Esophagus mucosa (tissue), 1 donor: ENCODE results near the gene OPRL1. TPM values are rescaled to one million over a fixed set of nuclear protein-coding genes. Genes with fewer than 3 reads are reported as not detected.

ENCODE experiments used
- ATAC-seq: fragments of 200-7000 bp; cut with Tn5 transposase; one replicate; pipeline ENCODE4 v1.9.1; 2020
- total RNA-seq: library from RNA; stranded (reverse); gene quantifications from one replicate; pipeline ENCODE4 v1.2.4, GENCODE V29; 2023
- donor health status: DM: yes; HTN: yes; CAD: no.

The OPRL1 gene
- total RNA-seq, 1 donor from 2014 or later, result 0.12 TPM

DNA sequence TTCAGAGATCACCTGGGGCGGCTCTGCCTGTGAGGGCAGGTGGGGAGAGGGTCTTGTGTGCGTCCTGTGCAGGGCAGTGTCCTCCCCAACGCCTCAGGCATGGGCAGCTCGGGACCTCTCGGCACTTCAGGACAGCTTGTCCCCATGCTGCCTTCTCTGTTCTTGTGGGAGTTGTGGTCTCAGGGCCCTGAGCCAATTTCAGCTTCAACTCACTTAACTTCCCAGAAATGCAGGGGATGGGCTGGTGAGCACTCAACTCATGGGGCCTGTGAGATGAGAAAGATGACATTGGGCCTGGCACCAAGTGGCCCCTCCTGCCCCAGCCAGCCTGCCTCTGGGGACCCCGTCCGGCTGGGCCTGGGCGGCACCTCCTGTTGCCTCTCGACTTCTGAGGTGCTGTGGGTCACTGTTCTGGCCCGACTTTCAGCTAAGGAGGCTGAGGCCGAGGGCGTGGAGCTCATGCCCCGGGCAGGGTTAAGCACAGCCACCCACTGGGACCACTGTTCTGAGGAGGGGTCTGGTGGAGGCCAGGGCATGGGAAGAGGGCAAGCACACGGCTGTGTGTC is 7.3 kb upstream of the OPRL1 start:
- ATAC-seq, result no peak

DNA sequence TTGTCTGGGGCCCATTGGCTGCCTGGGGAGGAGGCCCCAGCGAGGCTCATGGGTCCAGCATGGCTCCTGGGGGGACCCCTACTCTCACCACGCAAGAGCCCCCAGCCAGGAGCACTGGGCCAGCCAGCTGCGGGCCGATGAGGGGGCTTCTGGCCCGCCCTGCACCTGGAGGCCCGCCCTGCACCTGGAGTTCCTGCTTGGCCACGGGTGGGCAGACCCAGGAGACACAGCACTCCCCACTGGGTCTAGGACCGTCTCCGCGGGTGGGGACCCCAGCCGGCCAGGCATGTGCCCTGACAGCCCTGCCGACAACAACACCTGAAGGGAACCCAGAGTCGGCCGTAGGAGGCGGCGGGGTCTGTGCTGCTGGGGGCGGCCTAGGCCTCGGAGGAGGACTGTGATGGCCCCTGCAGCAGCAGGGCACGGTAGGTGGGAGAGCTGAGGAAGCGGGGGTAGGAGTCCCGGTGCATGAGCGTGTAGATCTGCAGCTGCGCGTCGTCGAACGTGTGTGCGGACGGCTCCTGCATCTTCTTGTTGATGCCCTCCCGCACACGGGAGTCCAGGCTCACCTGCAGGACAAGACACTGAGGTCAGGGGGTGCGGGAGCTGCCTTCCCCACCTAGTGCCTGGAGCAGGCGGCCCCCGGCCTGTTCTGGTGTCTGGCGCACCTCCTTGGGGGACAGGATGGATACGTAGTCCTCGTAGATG is 6.3 kb upstream of the OPRL1 start:
- no peak for ATAC-seq

DNA sequence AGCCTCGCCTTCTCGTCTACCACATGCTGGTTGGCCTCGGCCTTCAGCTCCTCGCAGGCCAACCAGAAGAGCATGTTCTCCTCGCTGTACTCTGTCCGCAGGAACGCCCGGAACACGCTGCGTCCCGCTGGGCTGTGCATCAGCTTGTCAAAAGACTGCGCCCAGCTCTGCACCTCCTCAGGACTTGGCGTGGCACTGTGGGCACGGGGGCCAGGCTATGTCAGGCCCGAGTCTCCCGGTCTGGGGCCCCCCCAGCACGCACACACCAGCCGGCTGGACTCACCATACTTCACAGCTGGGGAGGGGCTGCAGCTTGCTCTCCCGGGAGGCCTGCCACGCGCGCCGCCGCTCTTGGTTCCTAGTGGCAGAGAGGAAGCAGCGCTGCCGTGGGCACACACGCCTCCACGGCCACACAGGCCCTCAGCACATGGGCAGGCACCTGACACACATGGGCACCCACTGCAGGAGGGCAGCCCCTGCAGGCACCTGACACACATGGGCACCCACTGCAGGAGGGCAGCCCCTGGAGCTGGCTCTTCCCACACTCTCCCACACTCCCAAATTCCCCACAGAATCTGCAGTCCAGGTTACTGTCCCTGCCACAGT is 5.6 kb upstream of the OPRL1 start:
- ATAC-seq, result peak; percentile 11

DNA sequence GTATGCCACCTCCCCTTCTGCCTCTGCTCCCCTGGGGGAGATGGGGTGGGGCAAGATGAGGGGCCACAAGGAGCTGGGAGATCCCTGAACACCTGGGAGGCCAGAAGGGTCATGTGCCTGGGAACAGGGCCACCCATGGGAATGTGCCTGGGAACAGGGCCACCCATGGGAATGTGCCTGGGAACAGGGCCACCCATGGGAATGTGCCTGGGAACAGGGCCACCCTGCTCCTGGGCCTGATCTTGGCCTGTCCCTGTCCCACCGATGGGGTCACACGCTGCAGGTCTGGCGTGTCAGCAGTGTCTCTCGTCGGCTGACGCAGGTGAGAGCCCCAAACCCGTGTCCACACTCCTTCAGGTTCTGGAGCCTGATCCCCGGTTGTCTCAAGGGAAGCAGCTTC is 4.9 kb upstream of the OPRL1 start:
- no peak for ATAC-seq

DNA sequence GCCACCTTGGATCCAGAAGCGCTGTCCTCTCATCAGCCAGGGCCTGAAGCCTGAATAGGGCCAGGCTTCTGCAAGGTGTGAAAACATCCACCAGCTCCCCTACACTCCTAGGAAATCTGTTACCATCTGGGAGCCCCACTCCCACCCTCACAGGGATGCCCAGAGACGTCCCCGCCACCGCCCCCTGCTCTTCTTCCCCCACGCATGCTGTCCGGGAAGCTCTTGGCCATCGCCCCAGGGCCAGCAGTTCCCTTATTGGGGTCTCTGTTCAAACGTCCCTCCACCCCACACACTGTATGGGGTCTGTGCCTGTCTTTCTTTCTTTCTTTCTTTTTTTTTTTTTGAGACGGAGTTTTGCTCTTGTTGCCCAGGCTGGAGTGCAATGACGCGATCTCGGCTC is 4.3 kb upstream of the OPRL1 start:
- no peak for ATAC-seq

DNA sequence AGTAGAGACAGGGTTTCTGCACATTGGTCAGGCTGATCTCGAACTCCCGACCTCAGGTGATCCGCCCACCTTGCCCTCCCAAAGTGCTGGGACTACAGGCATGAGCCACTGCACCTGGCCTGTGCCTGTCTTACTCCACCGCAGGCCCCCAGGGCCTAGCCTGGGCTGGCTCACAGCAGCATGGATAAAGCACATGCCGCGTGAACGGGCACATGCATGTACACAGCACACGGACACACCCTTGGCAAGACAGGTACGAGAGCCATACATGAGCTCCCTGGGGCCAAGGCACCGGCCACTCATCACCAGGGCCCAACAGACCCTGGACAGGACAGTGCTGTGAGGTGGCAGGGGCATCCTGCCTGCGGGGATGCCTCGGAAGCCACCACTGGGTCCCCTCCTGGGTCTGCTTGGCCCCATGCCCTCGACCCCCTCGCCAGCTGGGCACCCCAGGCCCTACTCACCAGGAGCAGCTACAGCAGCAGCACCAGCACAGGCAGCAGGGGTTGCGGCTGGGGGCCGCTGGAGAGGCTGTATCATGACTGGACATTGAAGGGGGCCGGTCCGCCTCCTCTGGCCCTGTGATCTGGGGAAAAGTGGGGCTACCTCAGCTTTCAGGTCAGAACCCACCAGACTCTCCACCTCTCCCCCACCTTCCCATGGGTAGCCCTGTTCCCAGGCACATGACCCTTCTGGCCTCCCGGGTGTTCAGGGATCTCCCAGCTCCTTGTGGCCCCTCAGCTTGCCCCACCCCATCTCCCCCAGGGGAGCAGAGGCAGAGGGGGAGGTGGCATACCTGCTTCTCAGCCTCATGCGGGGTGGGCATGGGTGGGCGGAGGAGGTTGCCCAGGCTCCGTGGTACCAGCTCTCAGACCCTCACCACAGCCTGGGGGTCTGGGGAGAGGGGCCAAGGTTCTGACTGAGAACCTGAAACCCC is 3.6 kb upstream of the OPRL1 start:
- no peak for ATAC-seq

DNA sequence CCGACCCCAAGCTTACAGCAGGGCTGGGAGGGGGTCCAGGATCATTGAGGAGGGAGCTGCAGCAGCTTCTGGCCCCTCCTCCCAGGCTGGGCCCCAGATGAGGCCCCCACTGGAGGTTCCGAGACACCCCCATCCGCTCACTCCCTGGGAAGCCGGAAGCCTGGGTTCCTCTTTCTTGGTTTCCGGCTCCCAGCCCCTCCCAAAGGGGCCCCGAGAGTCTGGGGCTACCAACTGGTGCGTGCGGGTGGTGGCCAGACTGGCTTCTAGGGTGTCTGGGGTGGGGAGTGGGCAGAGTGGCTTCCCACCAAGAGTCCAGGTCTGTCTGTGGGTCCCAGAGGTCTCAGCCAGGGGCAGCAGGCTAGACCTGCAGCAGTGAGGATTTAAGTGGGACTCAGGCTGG is 2.8 kb upstream of the OPRL1 start:
- ATAC-seq, result peak; percentile 1

DNA sequence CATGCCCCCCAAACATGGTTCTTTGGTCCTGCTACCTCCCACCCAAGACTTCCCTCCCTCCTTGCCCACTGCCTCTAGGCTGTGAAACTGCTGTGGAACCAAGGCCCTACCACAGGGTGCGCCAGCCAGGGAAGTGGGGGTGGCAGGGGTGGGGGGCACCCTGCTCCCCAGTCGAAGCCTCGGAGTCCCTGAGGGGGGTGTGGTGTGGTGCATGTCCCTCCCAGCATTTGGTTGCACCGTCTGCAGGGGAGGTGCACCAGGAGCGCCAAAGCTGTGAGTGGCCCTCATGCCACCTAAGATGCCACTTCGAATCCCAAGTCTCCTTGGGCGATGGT is 2.4 kb upstream of the OPRL1 start:
- ATAC-seq, result no peak

DNA sequence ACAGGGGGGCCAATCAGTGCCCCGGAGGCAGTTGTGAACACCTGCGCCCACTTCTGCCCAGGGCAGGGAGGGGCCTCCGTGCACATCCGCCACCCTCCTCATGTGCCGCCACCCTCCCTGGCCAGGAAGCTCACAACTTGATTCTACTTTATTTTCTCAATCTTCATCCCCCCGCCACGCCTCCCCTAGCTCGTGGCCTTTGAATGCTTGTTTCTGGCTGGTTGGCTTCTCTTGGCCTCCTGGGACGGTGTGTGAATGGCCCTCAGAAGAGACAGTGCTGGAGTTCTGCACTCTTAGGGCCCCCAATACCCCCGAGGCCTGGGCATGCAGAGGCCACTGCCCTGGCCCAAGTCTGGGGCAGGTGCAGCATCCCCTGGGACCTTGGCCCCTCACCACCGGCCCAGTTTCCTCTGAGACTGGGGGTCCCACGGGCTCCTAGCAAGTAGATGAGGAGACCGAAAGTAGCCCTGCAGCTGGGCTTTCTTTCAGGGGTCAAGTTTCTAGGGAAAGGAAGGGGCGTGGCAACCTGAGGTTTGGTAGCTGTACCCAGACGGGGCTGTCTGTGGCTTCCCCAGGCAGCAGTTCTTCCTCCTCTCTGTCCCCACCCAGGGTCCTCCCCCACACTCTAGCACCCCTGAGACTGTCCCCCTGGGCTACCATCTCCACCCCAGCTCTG is 1.9 kb upstream of the OPRL1 start:
- ATAC-seq, result peak; percentile 15

DNA sequence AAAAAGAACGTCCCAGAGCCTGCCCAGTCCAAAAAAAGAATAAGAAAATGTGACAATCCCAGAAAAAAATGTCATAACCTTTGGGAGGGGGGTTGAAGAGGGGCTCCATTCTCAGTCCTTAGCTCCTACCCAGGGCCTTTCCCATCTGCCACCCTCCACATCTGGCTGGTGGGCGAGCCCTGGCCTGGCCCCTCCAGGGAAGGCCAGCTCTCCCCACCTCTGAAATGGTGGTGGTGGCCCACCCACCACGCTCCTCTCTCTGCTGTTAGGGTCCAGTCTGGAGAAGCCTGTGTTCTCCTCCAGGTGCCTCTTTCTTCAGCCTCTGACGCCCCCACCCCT is 979 bp upstream of the OPRL1 start:
- ATAC-seq, result no peak

DNA sequence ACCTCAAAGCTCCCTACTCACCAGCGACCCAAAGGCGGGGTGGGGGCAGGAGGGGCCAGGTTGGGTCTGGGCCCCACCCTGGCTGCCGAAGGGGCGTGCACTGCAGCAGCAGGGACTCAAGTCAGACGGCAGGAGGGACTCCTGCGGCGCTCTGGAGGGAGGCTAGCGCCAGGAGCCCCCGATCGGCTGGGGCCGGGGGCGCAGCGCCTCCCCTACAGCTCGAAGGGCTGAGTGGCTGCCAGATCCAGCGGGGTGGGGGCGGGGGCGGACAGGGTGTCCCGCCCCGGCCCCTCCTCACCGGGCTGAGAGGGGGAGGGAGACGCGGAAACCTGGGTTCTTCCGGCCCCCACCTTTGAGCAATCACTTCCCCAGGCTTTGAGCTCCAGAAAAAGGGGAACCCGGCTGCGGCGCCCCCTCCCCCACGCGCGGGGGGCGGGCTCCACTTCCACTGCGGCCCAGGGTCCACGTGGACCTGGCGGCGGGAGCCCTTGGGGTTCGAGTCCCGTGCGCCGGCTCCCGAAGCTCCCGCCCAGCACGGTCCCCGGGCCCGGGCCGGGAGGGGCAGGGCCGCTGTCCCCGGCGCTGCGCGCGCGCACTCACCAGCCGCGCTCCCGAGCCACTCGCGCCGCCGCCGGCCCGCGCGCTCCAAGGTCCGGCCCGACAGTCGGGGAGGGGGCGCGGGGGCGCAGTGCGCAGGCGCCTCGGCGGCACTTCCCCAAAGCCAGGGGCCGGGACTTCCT is 439 bp upstream of the OPRL1 start, which contains the start of gene RGS19:
TSS of gene RGS19 (minus strand) at position 246 of the 740 bp plus-strand sequence. CDS start 2,632 bp downstream, outside the sequence.
- ATAC-seq, result peak; percentile 22

DNA sequence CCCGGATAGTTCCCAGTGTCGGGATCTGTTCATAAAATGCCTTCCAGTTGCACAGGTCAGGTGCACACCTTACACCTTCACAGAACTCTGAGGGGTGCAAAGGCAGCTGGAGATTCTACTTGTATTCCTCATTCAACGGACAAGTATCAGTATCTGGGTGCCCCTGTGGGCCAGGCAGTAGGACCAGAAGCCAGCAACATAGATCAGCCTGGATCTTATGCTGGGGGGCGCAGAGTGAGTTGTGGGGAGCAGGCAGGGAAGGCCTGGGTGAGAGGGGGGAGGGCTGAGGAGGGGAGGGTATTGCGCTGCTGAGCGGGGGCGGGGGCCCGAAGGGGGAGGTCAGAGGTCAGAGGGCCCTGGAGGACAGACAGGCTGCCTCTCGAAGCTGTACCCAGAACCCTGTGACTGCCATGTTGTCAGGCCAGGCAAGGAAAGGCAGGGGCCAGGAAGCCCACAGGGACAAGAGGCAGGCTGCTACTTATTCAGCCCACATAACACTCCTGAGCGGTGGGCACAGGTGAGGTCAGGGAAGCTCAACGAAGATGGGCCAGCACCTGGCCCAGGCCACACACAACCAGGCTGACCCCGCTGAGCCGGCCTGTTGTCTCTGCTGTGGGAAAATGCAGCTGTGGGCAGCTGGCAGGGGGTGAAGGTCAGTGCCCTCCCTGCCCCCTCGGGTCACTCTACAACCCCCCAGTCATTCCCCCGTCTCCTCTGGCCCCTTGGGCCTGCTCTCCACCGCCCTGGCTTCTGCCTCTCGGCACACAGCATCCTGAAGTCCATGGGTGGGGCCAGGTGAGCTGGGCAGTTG is 1.1 kb downstream of the OPRL1 start:
- no peak for ATAC-seq

DNA sequence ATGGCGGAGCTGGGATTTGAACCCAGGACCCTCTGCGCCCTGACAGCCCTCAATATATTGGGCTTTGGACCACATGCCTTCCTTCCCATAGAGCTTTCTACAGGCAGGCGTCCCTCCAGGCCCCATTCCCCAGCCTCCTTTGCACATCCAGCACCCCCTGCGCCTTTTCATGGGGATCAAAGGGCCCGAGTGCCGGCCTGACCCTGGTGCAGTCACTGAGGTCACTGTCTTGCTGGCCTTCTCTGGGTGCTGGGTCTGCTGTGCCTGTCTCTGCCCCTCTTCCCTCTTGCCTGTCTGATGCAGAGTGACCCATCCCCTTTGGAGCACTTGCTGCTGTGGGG is 1.7 kb downstream of the OPRL1 start:
- ATAC-seq, result no peak

DNA sequence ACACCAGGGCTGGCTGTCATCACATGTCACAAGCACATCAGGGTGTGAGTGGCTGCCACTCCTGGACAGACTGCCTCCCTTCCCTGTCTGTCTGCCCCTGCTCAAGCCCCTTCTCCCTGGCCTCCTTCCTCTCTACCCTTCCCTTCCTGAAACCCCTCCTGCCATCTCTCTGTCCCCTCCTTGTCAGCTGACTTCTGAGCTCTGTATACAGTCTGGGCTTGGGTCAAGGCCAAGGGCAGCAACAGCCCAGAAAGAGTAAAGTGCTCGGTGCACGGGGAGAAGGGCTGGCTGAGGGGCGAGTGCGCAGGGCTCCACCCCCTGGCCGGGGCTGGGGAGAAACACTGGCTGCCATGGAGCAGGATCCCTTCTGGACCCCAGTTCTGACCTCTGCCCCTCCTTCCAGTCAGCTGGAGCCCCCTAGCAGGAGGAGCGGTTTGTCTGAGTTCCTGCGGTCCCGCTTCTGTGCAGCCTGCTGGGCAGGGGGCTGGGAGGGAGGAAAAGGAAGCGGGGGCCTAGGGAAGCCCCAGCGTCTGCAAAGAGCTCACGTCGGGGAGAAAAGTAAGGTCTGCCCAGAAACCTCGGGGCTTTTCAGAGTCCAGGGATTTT is 2.3 kb downstream of the OPRL1 start:
- ATAC-seq, result no peak

DNA sequence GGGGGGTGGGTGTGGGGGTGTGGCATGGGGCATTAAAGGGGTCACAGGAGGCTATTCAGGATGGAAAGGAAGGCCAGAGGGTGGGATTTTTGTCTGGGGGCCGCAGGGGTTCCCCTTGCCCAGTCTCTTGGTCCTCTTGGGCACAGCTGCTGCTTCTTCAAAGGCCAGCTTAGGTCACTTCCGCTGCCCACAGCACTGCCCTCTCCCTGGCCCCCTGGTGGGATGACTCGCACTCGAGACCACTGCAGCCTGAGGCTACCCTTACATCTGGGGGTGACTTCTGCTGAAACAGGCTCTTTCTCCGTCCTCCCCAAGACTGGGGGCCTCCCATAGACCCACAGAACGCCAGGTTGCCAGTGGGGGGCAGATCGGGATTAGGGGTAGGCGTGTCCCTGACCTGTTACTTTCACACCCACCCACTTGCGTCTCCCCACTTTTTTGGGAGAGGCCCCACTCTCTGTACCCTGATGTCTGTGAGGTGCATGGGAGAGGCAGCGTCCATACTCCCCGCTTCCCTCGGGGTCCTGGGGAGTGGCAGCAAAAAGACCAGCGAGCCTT is 3.0 kb downstream of the OPRL1 start:
- no peak for ATAC-seq

DNA sequence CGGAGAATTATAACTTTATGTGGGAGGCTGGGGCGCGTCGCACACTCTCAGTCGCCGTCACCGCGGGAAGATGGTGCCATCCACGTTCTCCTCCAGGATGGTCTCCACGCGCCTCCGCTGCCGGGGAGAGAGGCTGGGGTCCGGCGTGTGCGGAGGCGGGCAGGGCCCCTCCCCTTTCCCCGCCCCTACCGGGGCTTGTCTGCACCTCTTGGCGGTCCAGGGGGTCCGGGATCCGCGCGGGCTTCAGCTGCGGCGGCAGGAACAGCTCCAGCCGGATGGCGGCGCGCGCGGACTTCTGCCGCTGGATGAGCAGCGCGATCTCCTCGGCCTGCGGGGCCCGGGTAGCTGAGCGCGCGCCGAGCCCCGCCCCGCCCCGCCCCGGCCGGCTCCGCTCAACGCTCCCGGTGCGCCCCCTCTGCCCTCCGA is 3.5 kb downstream of the OPRL1 start:
- ATAC-seq, result peak; percentile 46

DNA sequence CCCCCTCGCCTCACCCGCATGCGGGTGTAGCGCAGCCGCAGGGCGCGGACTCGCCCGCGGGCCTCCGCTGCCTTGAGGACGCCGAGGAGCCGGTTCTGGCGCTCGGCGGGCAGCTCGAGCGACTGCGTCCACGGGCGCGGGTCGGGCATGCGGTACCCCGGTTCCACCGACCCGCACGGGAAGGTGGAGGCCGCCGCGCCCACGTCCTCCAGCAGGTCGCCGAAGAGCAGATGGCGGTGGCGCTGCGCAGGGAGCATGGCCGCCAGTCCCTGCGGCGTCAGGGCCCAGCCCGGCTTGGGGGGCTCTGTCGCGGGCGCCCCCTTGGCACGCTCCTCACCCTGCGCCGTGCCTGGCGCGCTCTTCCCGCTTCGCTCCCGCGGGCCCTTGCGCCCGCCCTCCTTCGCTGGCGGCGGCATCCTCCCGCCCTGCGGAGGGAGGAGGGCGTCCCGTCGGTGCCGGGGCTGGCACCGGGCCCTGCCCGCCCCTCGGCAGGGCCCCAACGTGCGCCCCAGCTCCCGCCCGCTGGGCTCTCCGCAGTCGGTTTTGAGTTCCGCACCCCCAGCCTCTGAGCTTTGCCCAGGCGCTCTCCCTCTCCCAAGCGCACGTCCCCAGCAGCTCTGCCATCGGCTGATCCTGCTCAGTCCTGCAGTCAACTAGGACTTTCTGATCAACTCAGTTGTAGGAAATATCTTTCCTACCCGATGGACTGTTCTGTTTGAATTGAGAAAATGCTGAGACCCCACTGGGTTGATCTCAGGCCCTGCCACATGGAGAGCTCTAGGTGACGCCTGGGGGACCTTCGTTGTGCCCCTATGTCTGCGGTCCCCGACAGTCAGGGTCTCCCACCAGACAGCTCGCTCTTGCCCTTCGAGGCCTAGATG is 4.2 kb downstream of the OPRL1 start, which contains the start of gene LKAAEAR1:
TSS of gene LKAAEAR1 (minus strand) at position 595 of the 881 bp plus-strand sequence. CDS start at position 416, 179 bp downstream.
- no peak for ATAC-seq

DNA sequence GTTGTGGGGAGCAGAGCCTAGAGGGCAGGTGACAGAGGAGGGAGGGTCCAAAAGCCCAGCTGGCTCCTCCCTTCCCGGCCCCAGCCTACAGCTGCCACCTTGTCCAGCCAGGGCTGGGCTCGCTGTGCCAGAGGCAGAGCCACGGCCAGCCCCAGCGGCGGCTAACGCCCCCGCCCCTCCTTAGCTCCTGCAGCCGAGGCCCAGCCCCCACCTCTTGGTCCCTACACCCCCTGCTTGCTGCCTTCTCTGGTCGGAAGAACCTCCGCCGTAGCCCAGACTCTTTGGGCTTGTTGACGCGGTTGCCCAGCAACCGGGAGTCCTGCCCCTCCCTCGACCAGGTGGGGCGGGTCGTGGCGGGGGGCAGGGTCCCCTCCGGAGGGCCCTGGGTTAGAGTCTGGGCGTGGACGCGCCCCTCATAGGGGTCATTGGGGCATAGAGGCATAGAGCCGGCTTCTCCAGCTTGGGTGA is 4.8 kb downstream of the OPRL1 start:
- no peak for ATAC-seq

DNA sequence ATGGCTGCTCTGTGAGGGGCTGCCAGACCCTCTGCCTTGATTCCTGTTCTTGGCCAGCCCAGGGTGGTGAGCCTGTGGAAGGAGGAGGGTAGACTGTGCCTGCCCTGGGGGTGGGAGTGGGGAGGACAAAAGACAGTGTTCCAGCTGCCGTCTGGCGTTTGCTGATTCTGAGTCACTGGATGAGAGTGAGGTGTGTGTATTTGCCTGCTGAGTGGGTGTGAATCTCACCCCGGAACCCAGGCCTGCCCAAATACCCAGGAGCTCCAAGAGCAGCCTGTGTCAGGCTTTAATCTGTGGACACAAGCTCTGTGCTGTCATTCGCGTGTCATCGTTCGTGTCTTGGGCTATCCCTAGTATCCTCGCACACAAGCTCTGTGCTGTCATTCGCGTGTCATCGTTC is 6.9 kb downstream of the OPRL1 start:
- ATAC-seq, result peak; percentile 47
